Astrocyte of the cerebellum (primary cell): ENCODE results near the gene MYO16.

Experiments used
- DNase-seq: peaks from one replicate; pipeline ENCODE4 v3.0.0-alpha.2; 2011; ENCODE audit warnings: low read depth
- H3K4me3 ChIP-seq: 2 replicates; pipeline ENCODE4 v1.5.1; 2011; ENCODE audit warnings: mild to moderate bottlenecking, low read depth, low read length, moderate library complexity
- in situ Hi-C: cut with HindIII; loops from 2 replicates; pipeline ENCODE4 v1.10.0; 2017; ENCODE audit warnings: low sequenced_read_pairs
- TF ChIP-seq, protein P1 (sequence below): IDR thresholded peaks from 2 replicates; pipeline ENCODE4 v1.5.1; 2012; ENCODE audit warnings: low read length, low read depth, moderate library complexity, mild to moderate bottlenecking; ENCODE audit errors: missing control alignments

MYO16 gene

DNA sequence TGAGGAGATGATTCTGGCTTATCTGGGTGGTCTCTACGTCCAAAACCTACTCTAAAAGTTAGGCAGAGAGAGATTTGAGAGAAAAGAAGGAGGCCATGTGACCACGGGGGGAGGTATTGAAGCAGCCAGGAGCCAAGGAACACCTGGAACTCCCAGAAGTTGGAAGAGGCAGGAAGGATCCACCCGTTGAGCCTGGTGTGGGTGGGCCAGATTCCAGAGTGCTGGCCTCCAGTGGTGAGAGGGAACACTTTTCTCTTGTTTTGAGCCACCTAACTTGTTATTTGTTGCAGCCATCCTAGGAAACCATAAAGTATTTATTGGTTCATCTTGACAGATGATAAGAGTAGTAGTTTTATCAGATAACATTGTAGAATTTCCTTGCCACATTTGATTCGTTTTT lies 396.9 kb downstream of the MYO16 start:
- no peak for DNase-seq
- in situ Hi-C loops, result no loop called here
- H3K4me3 ChIP-seq, result no peak overlapping the region
- TF ChIP-seq, protein P1, sequence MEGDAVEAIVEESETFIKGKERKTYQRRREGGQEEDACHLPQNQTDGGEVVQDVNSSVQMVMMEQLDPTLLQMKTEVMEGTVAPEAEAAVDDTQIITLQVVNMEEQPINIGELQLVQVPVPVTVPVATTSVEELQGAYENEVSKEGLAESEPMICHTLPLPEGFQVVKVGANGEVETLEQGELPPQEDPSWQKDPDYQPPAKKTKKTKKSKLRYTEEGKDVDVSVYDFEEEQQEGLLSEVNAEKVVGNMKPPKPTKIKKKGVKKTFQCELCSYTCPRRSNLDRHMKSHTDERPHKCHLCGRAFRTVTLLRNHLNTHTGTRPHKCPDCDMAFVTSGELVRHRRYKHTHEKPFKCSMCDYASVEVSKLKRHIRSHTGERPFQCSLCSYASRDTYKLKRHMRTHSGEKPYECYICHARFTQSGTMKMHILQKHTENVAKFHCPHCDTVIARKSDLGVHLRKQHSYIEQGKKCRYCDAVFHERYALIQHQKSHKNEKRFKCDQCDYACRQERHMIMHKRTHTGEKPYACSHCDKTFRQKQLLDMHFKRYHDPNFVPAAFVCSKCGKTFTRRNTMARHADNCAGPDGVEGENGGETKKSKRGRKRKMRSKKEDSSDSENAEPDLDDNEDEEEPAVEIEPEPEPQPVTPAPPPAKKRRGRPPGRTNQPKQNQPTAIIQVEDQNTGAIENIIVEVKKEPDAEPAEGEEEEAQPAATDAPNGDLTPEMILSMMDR, result no peak

DNA sequence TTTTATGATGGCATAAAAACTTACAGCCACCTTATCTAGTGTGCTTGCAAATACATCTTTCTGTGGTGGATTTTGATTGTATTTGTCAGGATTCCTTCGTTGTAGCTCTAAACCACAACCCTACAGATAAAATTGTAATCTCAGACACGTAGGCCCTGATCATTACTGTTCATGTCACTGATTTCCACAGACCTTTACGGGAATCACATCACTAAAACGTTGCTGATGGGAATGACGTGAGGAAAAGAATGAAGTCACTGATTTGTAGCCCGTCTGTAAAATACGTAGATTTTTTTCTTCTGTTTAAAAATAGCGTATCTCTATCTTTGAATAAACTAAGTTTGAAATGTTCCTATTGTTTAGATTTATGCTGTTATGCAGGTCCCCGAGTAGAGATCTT lies 399.2 kb downstream of the MYO16 start:
- no peak overlapping the region for H3K4me3 ChIP-seq
- in situ Hi-C loops, result no loop called here
- DNase-seq, result no peak
- TF ChIP-seq, protein P1, result no peak

DNA sequence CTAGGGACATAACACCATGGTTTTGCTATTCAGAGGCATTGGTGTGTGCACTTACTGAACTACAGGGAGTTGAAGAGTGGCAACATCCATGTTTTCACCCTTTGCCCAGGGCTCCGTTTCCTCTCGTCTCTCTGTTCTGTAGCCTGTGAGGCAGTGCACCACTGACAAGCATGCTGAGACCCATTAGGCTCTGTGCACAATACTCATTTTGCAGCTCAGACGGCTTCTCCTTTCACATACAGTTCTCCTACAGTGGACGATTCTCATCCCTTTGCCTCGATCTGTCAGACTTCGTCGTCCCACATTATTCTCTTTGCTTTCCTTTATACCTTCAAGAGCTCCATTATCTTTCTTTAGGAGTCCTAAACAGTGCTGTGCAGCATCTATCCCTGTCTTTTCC lies 403.7 kb downstream of the MYO16 start:
- in situ Hi-C loops, result no loop called here
- H3K4me3 ChIP-seq, result no peak overlapping the region
- DNase-seq, result no peak
- TF ChIP-seq, protein P1, result no peak

DNA sequence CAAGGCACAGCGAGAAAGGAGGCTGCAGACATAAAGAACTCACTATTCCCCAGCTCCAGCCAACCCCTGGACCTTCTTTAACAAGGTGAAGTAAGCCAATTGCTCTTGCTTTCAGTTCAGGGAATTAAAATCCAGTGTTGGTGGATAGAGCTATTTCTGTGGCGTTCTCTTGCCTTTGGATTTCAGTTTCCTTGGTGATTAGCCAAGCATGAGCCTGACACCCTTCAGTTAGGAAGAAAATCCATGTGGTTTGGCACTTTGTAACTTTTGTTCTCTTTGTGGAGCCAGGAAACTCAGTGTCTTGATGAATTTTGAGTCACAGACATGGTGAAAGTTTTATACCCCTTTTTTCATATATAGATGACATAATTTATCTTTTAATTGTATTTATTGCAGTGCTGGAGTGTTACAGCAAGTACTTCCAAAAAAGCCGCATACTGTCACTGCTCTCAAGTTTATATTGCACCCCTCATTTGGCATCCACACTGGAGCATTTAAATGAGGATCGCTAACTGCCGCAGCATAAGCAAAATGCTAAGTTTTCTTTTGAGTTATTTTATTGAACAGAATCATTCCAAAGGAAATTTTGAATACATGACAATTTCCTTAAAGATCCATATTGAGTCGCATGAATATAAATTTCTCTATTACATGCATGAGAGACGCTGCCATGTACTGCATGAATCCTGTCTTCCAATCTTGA lies 406.8 kb downstream of the MYO16 start:
- TF ChIP-seq, protein P1, result no peak
- H3K4me3 ChIP-seq, result no peak overlapping the region
- in situ Hi-C loops, result no loop called here
- peak; percentile 5 for DNase-seq

DNA sequence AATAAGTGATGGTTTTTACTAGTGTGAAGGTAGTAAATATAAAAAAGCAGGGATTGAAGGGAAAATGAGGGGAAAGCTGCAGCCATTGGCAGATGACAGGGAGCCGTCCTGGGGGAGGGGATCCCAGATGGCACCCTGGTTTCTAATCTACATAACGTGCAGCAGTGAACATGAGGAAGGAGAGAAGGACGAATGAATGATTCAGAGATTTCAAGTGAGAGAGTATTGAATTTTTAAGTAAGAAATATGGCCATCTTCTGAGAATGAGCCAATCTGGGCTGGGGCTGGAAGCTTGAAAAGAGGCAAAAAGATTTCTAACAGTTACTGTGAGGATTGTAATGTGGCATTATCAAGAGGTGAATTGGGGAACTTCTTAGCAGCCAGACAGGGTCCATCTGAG lies 414.2 kb downstream of the MYO16 start:
- DNase-seq, result no peak
- in situ Hi-C loops, result no loop called here
- no peak overlapping the region for H3K4me3 ChIP-seq
- TF ChIP-seq, protein P1, result no peak

DNA sequence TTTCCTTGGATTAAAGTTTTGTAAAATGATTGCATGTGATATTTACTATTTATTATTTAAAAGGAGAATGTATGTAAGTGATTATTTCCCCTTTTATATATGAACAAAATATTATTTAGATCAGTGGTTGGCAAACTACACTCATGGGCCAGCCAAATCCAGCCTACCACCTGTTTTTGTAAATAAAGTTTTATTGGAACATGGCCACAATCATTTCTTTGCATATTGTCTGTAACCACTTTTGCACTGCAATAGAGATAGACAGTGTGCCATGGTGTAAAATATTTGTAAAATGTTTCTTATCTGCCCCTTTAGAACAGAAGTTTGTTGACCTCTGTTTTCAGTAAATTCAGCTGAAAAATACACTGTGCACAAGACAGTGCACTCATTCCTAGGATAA lies 426.4 kb downstream of the MYO16 start:
- no peak for DNase-seq
- in situ Hi-C loops, result no loop called here
- TF ChIP-seq, protein P1, result no peak
- H3K4me3 ChIP-seq, result no peak overlapping the region
